ENCODE data around the gene RABEPK.
"Not testable (repeated sequence)": the region's sequence is repeated elsewhere in the genome, so short reads cannot be mapped to it uniquely, and the experiment has no call there.

Gene RABEPK

GRCh38 chr9:125200216-125201047, at the start of gene RABEPK:
Gene RABEPK (plus strand): TSS chr9:125200542. CDS start chr9:125203014, 2,472 bp downstream.
- no peak for FAIRE-seq

- FAIRE-seq = no peak
Measured at GRCh38 chr9:125151730-125152129, 48.6 kb upstream of the RABEPK start.

GRCh38 chr9:125153712-125154367, 46.5 kb upstream of the RABEPK start:
- no peak for FAIRE-seq

- FAIRE-seq = no peak
Measured at GRCh38 chr9:125156551-125156950, 43.8 kb upstream of the RABEPK start.

GRCh38 chr9:125160750-125161149, 39.6 kb upstream of the RABEPK start:
- FAIRE-seq = no peak

- FAIRE-seq = no peak
Measured at GRCh38 chr9:125161284-125161918, 38.9 kb upstream of the RABEPK start.

- FAIRE-seq = not testable (repeated sequence)
Measured at GRCh38 chr9:125162891-125163290, 37.5 kb upstream of the RABEPK start.

GRCh38 chr9:125166762-125167161, 33.6 kb upstream of the RABEPK start:
- no peak for FAIRE-seq

GRCh38 chr9:125169895-125170294, 30.4 kb upstream of the RABEPK start:
- no peak for FAIRE-seq

- FAIRE-seq = no peak
Measured at GRCh38 chr9:125172031-125172755, 28.1 kb upstream of the RABEPK start.

GRCh38 chr9:125176636-125177035, 23.7 kb upstream of the RABEPK start:
- FAIRE-seq = no peak

- no peak for FAIRE-seq
Measured at GRCh38 chr9:125177888-125178287, 22.5 kb upstream of the RABEPK start.

- not testable (repeated sequence) for FAIRE-seq
Measured at GRCh38 chr9:125179776-125180175, 20.6 kb upstream of the RABEPK start.

- no peak for FAIRE-seq
Measured at GRCh38 chr9:125180876-125181275, 19.5 kb upstream of the RABEPK start.

- not testable (repeated sequence) for FAIRE-seq
Measured at GRCh38 chr9:125181756-125182155, 18.6 kb upstream of the RABEPK start.

- no peak for FAIRE-seq
Measured at GRCh38 chr9:125183054-125183453, 17.3 kb upstream of the RABEPK start.

- no peak for FAIRE-seq
Measured at GRCh38 chr9:125183561-125183960, 16.8 kb upstream of the RABEPK start.

GRCh38 chr9:125189011-125189360, 11.4 kb upstream of the RABEPK start:
- FAIRE-seq = no peak

- FAIRE-seq = no peak
Measured at GRCh38 chr9:125189361-125190289, 10.7 kb upstream of the RABEPK start, which contains the start of gene PPP6C. Gene PPP6C (minus strand): TSS chr9:125189803. CDS start chr9:125189718, 85 bp downstream.

- no peak for FAIRE-seq
Measured at GRCh38 chr9:125190361-125190801, 10.0 kb upstream of the RABEPK start.

- not testable (repeated sequence) for FAIRE-seq
Measured at GRCh38 chr9:125194466-125194865, 5.9 kb upstream of the RABEPK start.

GRCh38 chr9:125195591-125195990, 4.8 kb upstream of the RABEPK start:
- FAIRE-seq = not testable (repeated sequence)
